Measurements from ENCODE around the gene ABCG1. TPM values are rescaled to one million over a fixed set of nuclear protein-coding genes. Genes with fewer than 3 reads are reported as not detected.
"Not testable (repeated sequence)": the region's sequence is repeated elsewhere in the genome, so short reads cannot be mapped to it uniquely, and the experiment has no call there.

The ABCG1 gene
- total and polyA plus RNA-seq, 2 experiments from 2014 or later, result 8.4 to 10.7 TPM

- H2AFZ ChIP-seq, result no peak overlapping the region
- no peaks in the 10 kb centered on the region for H3K27me3 ChIP-seq
- no peak overlapping the region for H3K27ac ChIP-seq
- H3K4me2 ChIP-seq, result no peak overlapping the region
- no peaks in the 10 kb centered on the region for H3K79me2 ChIP-seq
- no peaks in the 10 kb centered on the region for H4K20me1 ChIP-seq (ENCODE audit: insufficient read depth, poor library complexity, severe bottlenecking)
- no peaks in the 10 kb centered on the region for H3K36me3 ChIP-seq (replicated peaks; ENCODE audit: insufficient read depth, low read depth)
- TF ChIP-seq EZH2 (IDR thresholded peaks at IDR 0.05; ENCODE audit: borderline replicate concordance), result no peak
- no peak for TF ChIP-seq EZH2phosphoT487 (IDR thresholded peaks at IDR 0.05; ENCODE audit: low read depth, severe bottlenecking, unreplicated experiment)
- TF ChIP-seq CTCF (IDR thresholded peaks at IDR 0.05; ENCODE audit: poor library complexity), result no peak
- WGBS (ENCODE audit: low lambda C conversion rate, missing lambda C conversion rate), result 62% methylated on average over 3 of the region's 3 CpGs
- H3K4me3 ChIP-seq, result no peak overlapping the region
- H3K9me2 ChIP-seq (replicated peaks; ENCODE audit: insufficient read depth), result no peaks in the 10 kb centered on the region
- H3K9me3 ChIP-seq (ENCODE audit: low read depth), result no peaks in the 10 kb centered on the region
- H3K4me1 ChIP-seq (ENCODE audit: insufficient read depth), result no peaks in the 10 kb centered on the region
- no peak for DNase-seq (ENCODE audit: low spot score)
Measured at GRCh38 chr21:42290505-42290904, 71.6 kb downstream of the ABCG1 start.

GRCh38 chr21:42291003-42291750 is 72.2 kb downstream of the ABCG1 start:
- no peak for TF ChIP-seq EZH2 (IDR thresholded peaks at IDR 0.05; ENCODE audit: borderline replicate concordance)
- no peak for TF ChIP-seq EZH2phosphoT487 (IDR thresholded peaks at IDR 0.05; ENCODE audit: low read depth, severe bottlenecking, unreplicated experiment)
- TF ChIP-seq CTCF (IDR thresholded peaks at IDR 0.05; ENCODE audit: poor library complexity), result no peak
- Histone ChIP-seq H4K20me1 (ENCODE audit: insufficient read depth, poor library complexity, severe bottlenecking) (no peaks in the 10 kb centered on the region), H3K4me2 (no peak overlapping the region), H3K36me3 (replicated peaks; ENCODE audit: insufficient read depth, low read depth) (no peaks in the 10 kb centered on the region), H3K4me1 (ENCODE audit: insufficient read depth) (no peaks in the 10 kb centered on the region), H3K9me3 (ENCODE audit: low read depth) (no peaks in the 10 kb centered on the region), H3K4me3 (no peak overlapping the region), H3K9me2 (replicated peaks; ENCODE audit: insufficient read depth) (no peaks in the 10 kb centered on the region), H3K27me3 (no peaks in the 10 kb centered on the region), H2AFZ (no peak overlapping the region), H3K27ac (no peak overlapping the region), H3K79me2 (no peaks in the 10 kb centered on the region)
- WGBS (ENCODE audit: low lambda C conversion rate, missing lambda C conversion rate), result 91% methylated on average over 34 of the region's 35 CpGs
- no peak for DNase-seq (ENCODE audit: low spot score)

- H3K36me3 ChIP-seq (replicated peaks; ENCODE audit: insufficient read depth, low read depth), result no peaks in the 10 kb centered on the region
- TF ChIP-seq EZH2 (IDR thresholded peaks at IDR 0.05; ENCODE audit: borderline replicate concordance) (no peak), CTCF (IDR thresholded peaks at IDR 0.05; ENCODE audit: poor library complexity) (no peak), EZH2phosphoT487 (IDR thresholded peaks at IDR 0.05; ENCODE audit: low read depth, severe bottlenecking, unreplicated experiment) (no peak)
- DNase-seq (ENCODE audit: low spot score), result no peak
- H3K9me3 ChIP-seq (ENCODE audit: low read depth), result no peaks in the 10 kb centered on the region
- H2AFZ ChIP-seq, result no peak overlapping the region
- H3K79me2 ChIP-seq, result no peaks in the 10 kb centered on the region
- H3K4me3 ChIP-seq, result no peak overlapping the region
- no peak overlapping the region for H3K27ac ChIP-seq
- no peaks in the 10 kb centered on the region for H3K27me3 ChIP-seq
- no peaks in the 10 kb centered on the region for H4K20me1 ChIP-seq (ENCODE audit: insufficient read depth, poor library complexity, severe bottlenecking)
- no peaks in the 10 kb centered on the region for H3K4me1 ChIP-seq (ENCODE audit: insufficient read depth)
- H3K9me2 ChIP-seq (replicated peaks; ENCODE audit: insufficient read depth), result no peaks in the 10 kb centered on the region
- WGBS (ENCODE audit: low lambda C conversion rate, missing lambda C conversion rate), result 92% methylated on average over 18 of the region's 22 CpGs
- no peak overlapping the region for H3K4me2 ChIP-seq
Measured at GRCh38 chr21:42291751-42292562, 73.0 kb downstream of the ABCG1 start.

- H3K9me3 ChIP-seq (ENCODE audit: low read depth); DNase-seq (ENCODE audit: low spot score); H4K20me1 ChIP-seq (ENCODE audit: insufficient read depth, poor library complexity, severe bottlenecking); H3K36me3 ChIP-seq (replicated peaks; ENCODE audit: insufficient read depth, low read depth); H3K4me3 ChIP-seq; H3K9me2 ChIP-seq (replicated peaks; ENCODE audit: insufficient read depth); H2AFZ ChIP-seq; H3K27ac ChIP-seq; H3K4me1 ChIP-seq (ENCODE audit: insufficient read depth); H3K79me2 ChIP-seq; H3K27me3 ChIP-seq; H3K4me2 ChIP-seq: not testable (repeated sequence)
- WGBS (ENCODE audit: low lambda C conversion rate, missing lambda C conversion rate), result 93% methylated on average over 3 of the region's 4 CpGs
Measured at GRCh38 chr21:42292563-42293142, 73.7 kb downstream of the ABCG1 start.
